Liver (tissue), 3 donors: ENCODE data around the gene ABHD5.

Source experiments
- ATF3 ChIP-seq: IDR thresholded peaks from 2 replicates; pipeline ENCODE4 v1.6.1; 2016; ENCODE audit warnings: antibody characterized with exemption
- HNF4G ChIP-seq: IDR thresholded peaks from 2 replicates; pipeline ENCODE4 v1.6.1; 2016; ENCODE audit warnings: antibody characterized with exemption
- SP1 ChIP-seq: IDR thresholded peaks from 2 replicates; pipeline ENCODE4 v1.6.1; 2018; ENCODE audit warnings: antibody characterized with exemption, mild to moderate bottlenecking
- TAF1 ChIP-seq: conservative IDR thresholded peaks from 2 replicates; pipeline ENCODE4 v1.6.1; 2016; ENCODE audit warnings: antibody characterized with exemption, mild to moderate bottlenecking
- YY1 ChIP-seq: IDR thresholded peaks from 2 replicates; pipeline ENCODE4 v1.6.1; 2016; ENCODE audit warnings: antibody characterized with exemption, mild to moderate bottlenecking
- ZBTB33 ChIP-seq: IDR thresholded peaks from 2 replicates; pipeline ENCODE4 v1.6.1; 2016; ENCODE audit warnings: antibody characterized with exemption
- TF ChIP-seq, protein P1 (sequence below): fragments of 150-350 bp; IDR thresholded peaks from 2 replicates; pipeline ENCODE4 v1.5.1; 2017; ENCODE audit warnings: improper control_type of control experiment, low read depth, low read length; ENCODE audit not compliant: missing input control
- donor health status: healthy.
- donor health status: healthy.

GRCh38 chr3:43762451-43762850 is 71.7 kb downstream of the ABHD5 start:
- no peak for TF ChIP-seq TAF1
- TF ChIP-seq, protein P1, sequence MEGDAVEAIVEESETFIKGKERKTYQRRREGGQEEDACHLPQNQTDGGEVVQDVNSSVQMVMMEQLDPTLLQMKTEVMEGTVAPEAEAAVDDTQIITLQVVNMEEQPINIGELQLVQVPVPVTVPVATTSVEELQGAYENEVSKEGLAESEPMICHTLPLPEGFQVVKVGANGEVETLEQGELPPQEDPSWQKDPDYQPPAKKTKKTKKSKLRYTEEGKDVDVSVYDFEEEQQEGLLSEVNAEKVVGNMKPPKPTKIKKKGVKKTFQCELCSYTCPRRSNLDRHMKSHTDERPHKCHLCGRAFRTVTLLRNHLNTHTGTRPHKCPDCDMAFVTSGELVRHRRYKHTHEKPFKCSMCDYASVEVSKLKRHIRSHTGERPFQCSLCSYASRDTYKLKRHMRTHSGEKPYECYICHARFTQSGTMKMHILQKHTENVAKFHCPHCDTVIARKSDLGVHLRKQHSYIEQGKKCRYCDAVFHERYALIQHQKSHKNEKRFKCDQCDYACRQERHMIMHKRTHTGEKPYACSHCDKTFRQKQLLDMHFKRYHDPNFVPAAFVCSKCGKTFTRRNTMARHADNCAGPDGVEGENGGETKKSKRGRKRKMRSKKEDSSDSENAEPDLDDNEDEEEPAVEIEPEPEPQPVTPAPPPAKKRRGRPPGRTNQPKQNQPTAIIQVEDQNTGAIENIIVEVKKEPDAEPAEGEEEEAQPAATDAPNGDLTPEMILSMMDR = no peak
- no peak for TF ChIP-seq SP1
- no peak for TF ChIP-seq ZBTB33
- no peak for TF ChIP-seq YY1
- TF ChIP-seq HNF4G = no peak
- TF ChIP-seq ATF3 = no peak
